ENCODE measurements around the gene CRISPLD2. TPM values are rescaled to one million over a fixed set of nuclear protein-coding genes. Genes with fewer than 3 reads are reported as not detected.

The CRISPLD2 gene
- total RNA-seq, 1 experiment from 2014 or later, result 9.4 TPM

GRCh38 chr16:84916850-84917249, 97.1 kb downstream of the CRISPLD2 start:
- Mint-ChIP-seq H3K27me3 (ENCODE audit: low read depth) (no peaks in the 10 kb centered on the region), H3K36me3 (no peaks in the 10 kb centered on the region), H3K9me3 (no peaks in the 10 kb centered on the region), H3K4me1 (no peaks in the 10 kb centered on the region; the same call in none of the 2 replicates), H3K4me3 (no peak overlapping the region), H3K27ac (no peak overlapping the region)
- CTCF ChIA-PET, result interaction anchor here (1.5 to 2.9 kb wide), 2 partner anchors 9 to 36 kb away, joined by 6 to 22 read pairs; no protein-coding TSS in a partner anchor
- TF ChIP-seq ZNF219 (CRISPR knock-in tag; IDR thresholded peaks at IDR 0.05; ENCODE audit: borderline replicate concordance), result no peak
- TF ChIP-seq ZNF138 (CRISPR knock-in tag; conservative IDR thresholded peaks at IDR 0.05), result no peak
- no peak for TF ChIP-seq NFATC4 (CRISPR knock-in tag; IDR thresholded peaks at IDR 0.05)
- no peak for TF ChIP-seq ZNF416 (CRISPR knock-in tag; IDR thresholded peaks at IDR 0.05)
- TF ChIP-seq ZNF532 (CRISPR knock-in tag; IDR thresholded peaks at IDR 0.05; ENCODE audit: borderline replicate concordance), result no peak
- no peak for TF ChIP-seq SMAD3 (CRISPR knock-in tag; IDR thresholded peaks at IDR 0.05; ENCODE audit: borderline replicate concordance)
- no peak for TF ChIP-seq NFYB (CRISPR knock-in tag; conservative IDR thresholded peaks at IDR 0.05; ENCODE audit: low read depth)
- TF ChIP-seq ZNF396 (CRISPR knock-in tag; IDR thresholded peaks at IDR 0.05; ENCODE audit: borderline replicate concordance), result no peak
- no peak for TF ChIP-seq ELF4 (CRISPR knock-in tag; IDR thresholded peaks at IDR 0.05; ENCODE audit: low read depth)
- no peak for TF ChIP-seq MAX (CRISPR knock-in tag; IDR thresholded peaks at IDR 0.05)
- TF ChIP-seq PREB (CRISPR knock-in tag; IDR thresholded peaks at IDR 0.05; ENCODE audit: borderline replicate concordance), result no peak
- no peak for TF ChIP-seq USF2 (CRISPR knock-in tag; IDR thresholded peaks at IDR 0.05)
- POLR2A ChIA-PET, result no interaction called here
- DNase-seq (ENCODE audit: low spot score) (no peak), ATAC-seq (no peak)

GRCh38 chr16:84917492-84917891, 97.7 kb downstream of the CRISPLD2 start:
- CTCF ChIA-PET, result interaction anchor here (0.7 kb wide), 1 partner anchor 35 kb away, joined by 3 read pairs; no protein-coding TSS in a partner anchor
- POLR2A ChIA-PET, result no interaction called here
- Mint-ChIP-seq H3K27ac (no peak overlapping the region), H3K27me3 (ENCODE audit: low read depth) (no peaks in the 10 kb centered on the region), H3K4me3 (no peak overlapping the region), H3K4me1 (no peaks in the 10 kb centered on the region; the same call in none of the 2 replicates), H3K9me3 (no peaks in the 10 kb centered on the region), H3K36me3 (no peaks in the 10 kb centered on the region)
- ATAC-seq, result no peak
- DNase-seq (ENCODE audit: low spot score), result no peak
- TF ChIP-seq TCF7 (CRISPR knock-in tag; IDR thresholded peaks at IDR 0.05; ENCODE audit: low read depth) (no peak), EMX1 (CRISPR knock-in tag; IDR thresholded peaks at IDR 0.05) (no peak), ERG (CRISPR knock-in tag; IDR thresholded peaks at IDR 0.05) (no peak), SOX15 (CRISPR knock-in tag; IDR thresholded peaks at IDR 0.05) (no peak), FOXP4 (CRISPR knock-in tag; IDR thresholded peaks at IDR 0.05) (no peak), CTCF (IDR thresholded peaks at IDR 0.05) (no peak), SMAD4 (CRISPR knock-in tag; IDR thresholded peaks at IDR 0.05) (no peak), GRHL2 (CRISPR knock-in tag; IDR thresholded peaks at IDR 0.05; ENCODE audit: insufficient replicate concordance, severe bottlenecking) (no peak)

Data from WTC11 (cell line).